Measurements from ENCODE around the gene NBPF3. TPM values are rescaled to one million over a fixed set of nuclear protein-coding genes. Genes with fewer than 3 reads are reported as not detected.

The NBPF3 gene
- total RNA-seq, 4 donors from 2014 or later, result 3.8 to 10.7 (median 6.6) TPM

DNA sequence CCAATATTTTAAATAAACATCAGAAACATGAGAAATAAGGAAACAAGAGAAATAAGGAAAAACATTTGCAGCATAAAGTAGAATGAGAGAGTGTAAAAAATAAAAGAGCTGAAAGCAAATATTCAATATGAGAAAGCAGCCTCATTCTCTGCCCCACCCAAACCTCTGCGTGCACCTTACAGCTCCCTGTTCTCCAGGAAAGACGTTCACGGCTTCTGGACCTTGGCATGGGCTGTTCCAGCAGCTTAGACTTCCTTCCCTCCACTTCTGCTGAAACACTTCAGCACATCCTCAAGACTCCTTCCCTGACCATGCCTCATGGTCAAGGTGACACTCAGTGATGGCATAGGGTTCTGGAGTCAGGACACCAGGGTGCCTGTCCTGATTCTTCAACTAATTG is 92.6 kb downstream of the NBPF3 start:
- peaks cover 0 to 45% (median 0%) of the 10 kb centered on the region in 4 donors for H3K27me3 ChIP-seq
- no peak overlapping the region for H3K4me3 ChIP-seq
- TF ChIP-seq, protein P1, sequence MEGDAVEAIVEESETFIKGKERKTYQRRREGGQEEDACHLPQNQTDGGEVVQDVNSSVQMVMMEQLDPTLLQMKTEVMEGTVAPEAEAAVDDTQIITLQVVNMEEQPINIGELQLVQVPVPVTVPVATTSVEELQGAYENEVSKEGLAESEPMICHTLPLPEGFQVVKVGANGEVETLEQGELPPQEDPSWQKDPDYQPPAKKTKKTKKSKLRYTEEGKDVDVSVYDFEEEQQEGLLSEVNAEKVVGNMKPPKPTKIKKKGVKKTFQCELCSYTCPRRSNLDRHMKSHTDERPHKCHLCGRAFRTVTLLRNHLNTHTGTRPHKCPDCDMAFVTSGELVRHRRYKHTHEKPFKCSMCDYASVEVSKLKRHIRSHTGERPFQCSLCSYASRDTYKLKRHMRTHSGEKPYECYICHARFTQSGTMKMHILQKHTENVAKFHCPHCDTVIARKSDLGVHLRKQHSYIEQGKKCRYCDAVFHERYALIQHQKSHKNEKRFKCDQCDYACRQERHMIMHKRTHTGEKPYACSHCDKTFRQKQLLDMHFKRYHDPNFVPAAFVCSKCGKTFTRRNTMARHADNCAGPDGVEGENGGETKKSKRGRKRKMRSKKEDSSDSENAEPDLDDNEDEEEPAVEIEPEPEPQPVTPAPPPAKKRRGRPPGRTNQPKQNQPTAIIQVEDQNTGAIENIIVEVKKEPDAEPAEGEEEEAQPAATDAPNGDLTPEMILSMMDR (IDR thresholded peaks at IDR 0.05), result no peak
- no peak for TF ChIP-seq POLR2A (IDR thresholded peaks at IDR 0.05)
- no peaks in the 10 kb centered on the region for H3K9me3 ChIP-seq
- peaks cover 0 to 14% (median 0%) of the 10 kb centered on the region in 3 donors for H3K4me1 ChIP-seq
- H3K36me3 ChIP-seq, result no peaks in the 10 kb centered on the region
- 27 to 67% methylated on average over 3 of the region's 3 CpGs for WGBS, 2 donors
- no peak overlapping the region for H3K27ac ChIP-seq
- no peak for DNase-seq
- intact Hi-C loops (cut with DNase I), result no loop called here

DNA sequence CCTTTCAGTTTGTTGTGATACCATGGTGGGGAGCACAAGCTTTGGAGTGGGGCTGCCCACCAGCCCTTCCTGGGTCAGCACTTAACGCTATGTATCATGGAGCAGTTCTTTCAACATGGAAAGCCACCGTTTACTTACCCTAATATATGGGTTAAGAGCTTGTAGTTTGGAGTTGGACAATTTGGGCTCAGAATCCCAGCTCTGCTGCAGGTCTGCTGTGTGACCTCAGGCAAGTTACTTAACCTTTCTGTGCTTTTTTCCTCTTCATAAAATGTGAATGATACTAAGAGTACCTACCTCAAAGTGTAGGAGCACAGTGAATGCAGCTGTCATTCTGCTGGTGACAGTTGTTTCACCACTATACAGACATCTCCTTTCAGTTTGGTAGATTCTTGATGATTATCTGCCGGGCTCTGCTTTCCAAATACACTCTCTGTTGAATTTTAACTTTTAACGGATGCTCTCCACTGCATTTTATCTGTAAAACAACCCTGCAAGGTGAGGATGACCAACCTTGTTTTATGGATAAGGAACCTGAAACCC is 93.1 kb downstream of the NBPF3 start:
- H3K4me1 ChIP-seq, result peaks cover 0 to 18% (median 0%) of the 10 kb centered on the region in 3 donors
- no peaks in the 10 kb centered on the region for H3K36me3 ChIP-seq
- no peak for DNase-seq
- no peak overlapping the region for H3K27ac ChIP-seq
- H3K27me3 ChIP-seq, result peaks cover 0 to 48% (median 0%) of the 10 kb centered on the region in 4 donors
- intact Hi-C loops (cut with DNase I), result no loop called here
- no peaks in the 10 kb centered on the region for H3K9me3 ChIP-seq
- no peak overlapping the region for H3K4me3 ChIP-seq
- 82 to 86% methylated on average over 4 of the region's 4 CpGs for WGBS, 2 donors
- TF ChIP-seq, protein P1 (IDR thresholded peaks at IDR 0.05), result no peak
- TF ChIP-seq POLR2A (IDR thresholded peaks at IDR 0.05), result no peak

- 80 to 89% methylated on average over 5 of the region's 5 CpGs for WGBS, 2 donors
- no peak for DNase-seq
- H3K9me3 ChIP-seq, result no peaks in the 10 kb centered on the region
- H3K27me3 ChIP-seq, result peaks cover 0 to 54% (median 0%) of the 10 kb centered on the region in 4 donors
- TF ChIP-seq, protein P1 (IDR thresholded peaks at IDR 0.05), result no peak
- TF ChIP-seq POLR2A (IDR thresholded peaks at IDR 0.05), result no peak
- intact Hi-C loops (cut with DNase I), result no loop called here
- H3K27ac ChIP-seq, result no peak overlapping the region
- H3K36me3 ChIP-seq, result no peaks in the 10 kb centered on the region
- H3K4me1 ChIP-seq, result peaks cover 0 to 24% (median 0%) of the 10 kb centered on the region in 3 donors
- no peak overlapping the region for H3K4me3 ChIP-seq
These were observed 94.2 kb downstream of the NBPF3 start for GRCh38 chr1:21534146-21534545.

Other genes starting within 250 kb of the NBPF3 start
- gene ECE1, start 149.7 kb upstream of the NBPF3 start, total RNA-seq, result 10 to 100 TPM; 11.3 to 42.2 (median 24.1) TPM
- gene ALPL, start 69.3 kb downstream of the NBPF3 start, total RNA-seq, result 1 to 10 TPM; 3.2 to 6.4 (median 4.7) TPM
- gene RAP1GAP, start 229.2 kb downstream of the NBPF3 start, total RNA-seq, result 1 to 10 TPM; 1.9 to 6.8 (median 5.0) TPM

All from esophagus squamous epithelium (tissue), 5 donors.